ENCODE data around the gene SYNC. TPM values are rescaled to one million over a fixed set of nuclear protein-coding genes. Genes with fewer than 3 reads are reported as not detected.

The SYNC gene
- total and polyA plus RNA-seq, 10 of the 15 experiments (the other 5 are each of a cell fraction or from before 2014, with no cell fraction given), result 0.04 to 0.12 (median 0.05) TPM; not detected in 7

GRCh38 chr1:32652244-32652962 is 50.2 kb downstream of the SYNC start:
- DNase-seq (ENCODE audit: low read depth, low spot score) (no peak), FAIRE-seq (no peak), ATAC-seq (no peak)
- H3K9ac ChIP-seq (ENCODE audit: control insufficient read depth, insufficient read depth, low read length), result peak overlapping the region; percentile 100
- H3K4me2 ChIP-seq (ENCODE audit: control insufficient read depth, insufficient read depth), result peak overlapping the region; percentile 64
- ChIA-PET SMC1A (ENCODE audit: uncharacterized antibody, unreplicated experiment) (interaction anchor here (0.9 to 1.4 kb wide), 6 partner anchors 11 to 35 kb away, joined by 3 to 5 read pairs (median 3); no protein-coding TSS in a partner anchor), POLR2A (interaction anchor here (1.0 to 1.1 kb wide), 2 partner anchors 23 to 224 kb away, joined by 3 read pairs; no protein-coding TSS in a partner anchor), CTCF (interaction anchor here (1.2 to 1.5 kb wide), 2 partner anchors 33 to 132 kb away, joined by 3 to 4 read pairs; no protein-coding TSS in a partner anchor), RAD21 (ENCODE audit: unreplicated experiment) (interaction anchor here (1.0 kb wide), 1 partner anchor 132 kb away, joined by 3 read pairs; no protein-coding TSS in a partner anchor)
- WGBS (ENCODE audit: insufficient coverage, insufficient replicate concordance, low lambda C conversion rate, missing lambda C conversion rate), result 60% methylated on average over 16 of the region's 16 CpGs
- H3K79me2 ChIP-seq (ENCODE audit: control insufficient read depth, insufficient read depth, low read length), result peaks cover 88% of the 10 kb centered on the region
- in situ Hi-C loops (cut with MboI), result no loop called here
- peaks cover 3% of the 10 kb centered on the region; the same call in 1 of the 2 replicates for H3K4me1 ChIP-seq (ENCODE audit: control insufficient read depth, insufficient read depth, low read length)
- no peaks in the 10 kb centered on the region for H3K9me3 ChIP-seq (replicated peaks; ENCODE audit: control insufficient read depth, insufficient read depth, low read length)
- H3K4me3 ChIP-seq, result peak overlapping the region; percentile 76
- H3K27ac ChIP-seq (ENCODE audit: control insufficient read depth, insufficient read depth), result peak overlapping the region; percentile 100
- H3K27me3 ChIP-seq (replicated peaks in 1 of 2; ENCODE audit: control insufficient read depth in 2 of 2, insufficient read depth in 2 of 2, low read length in 1 of 2), result no peaks in the 10 kb centered on the region
- H3K36me3 ChIP-seq (ENCODE audit: control insufficient read depth in 2 of 2, insufficient read depth in 2 of 2, low read length in 1 of 2), result peaks cover 0 to 13% of the 10 kb centered on the region in 2 experiments; a peak in 2 of 4 replicates
- TF ChIP-seq MLLT1 (IDR thresholded peaks at IDR 0.05) (peak; percentile 68), KLF5 (IDR thresholded peaks at IDR 0.05; ENCODE audit: partially characterized antibody) (no peak)
- no peak overlapping the region for H2AFZ ChIP-seq (ENCODE audit: control insufficient read depth, low read depth, low read length)
- no TSS peak for BruUV-seq (replicated peaks)
- no peaks in the 10 kb centered on the region for H4K20me1 ChIP-seq (ENCODE audit: control insufficient read depth, insufficient read depth)
- intact Hi-C loops (cut with micrococcal nuclease; ENCODE audit: unreplicated experiment), result loop anchor here (5.0 kb wide), 1 partner anchor 130 kb away; no protein-coding TSS in a partner anchor

Measured in GM12878 (cell line).